ENCODE data around the gene SLC9A9. TPM values are rescaled to one million over a fixed set of nuclear protein-coding genes. Genes with fewer than 3 reads are reported as not detected.

Gene SLC9A9
- total RNA-seq, 1 experiment from 2014 or later = 1.5 TPM

- DNase-seq = no peak
- no TSS peak for BruUV-seq (replicated peaks)
- Mint-ChIP-seq H3K27ac (ENCODE audit: unreplicated experiment) (no peak overlapping the region), H3K9me3 (ENCODE audit: low read depth, unreplicated experiment) (no peaks in the 10 kb centered on the region), H3K36me3 (ENCODE audit: insufficient read depth, unreplicated experiment) (no peaks in the 10 kb centered on the region), H3K4me1 (ENCODE audit: low read depth, unreplicated experiment) (peaks cover 6% of the 10 kb centered on the region), H3K27me3 (ENCODE audit: unreplicated experiment) (no peaks in the 10 kb centered on the region), H3K4me3 (ENCODE audit: low read depth, unreplicated experiment) (no peak overlapping the region)
- intact Hi-C loops (cut with micrococcal nuclease; ENCODE audit: unreplicated experiment) = loop anchor here (5.0 kb wide), 1 partner anchor 55 kb away; no protein-coding TSS in a partner anchor
- TF ChIP-seq, protein P1, sequence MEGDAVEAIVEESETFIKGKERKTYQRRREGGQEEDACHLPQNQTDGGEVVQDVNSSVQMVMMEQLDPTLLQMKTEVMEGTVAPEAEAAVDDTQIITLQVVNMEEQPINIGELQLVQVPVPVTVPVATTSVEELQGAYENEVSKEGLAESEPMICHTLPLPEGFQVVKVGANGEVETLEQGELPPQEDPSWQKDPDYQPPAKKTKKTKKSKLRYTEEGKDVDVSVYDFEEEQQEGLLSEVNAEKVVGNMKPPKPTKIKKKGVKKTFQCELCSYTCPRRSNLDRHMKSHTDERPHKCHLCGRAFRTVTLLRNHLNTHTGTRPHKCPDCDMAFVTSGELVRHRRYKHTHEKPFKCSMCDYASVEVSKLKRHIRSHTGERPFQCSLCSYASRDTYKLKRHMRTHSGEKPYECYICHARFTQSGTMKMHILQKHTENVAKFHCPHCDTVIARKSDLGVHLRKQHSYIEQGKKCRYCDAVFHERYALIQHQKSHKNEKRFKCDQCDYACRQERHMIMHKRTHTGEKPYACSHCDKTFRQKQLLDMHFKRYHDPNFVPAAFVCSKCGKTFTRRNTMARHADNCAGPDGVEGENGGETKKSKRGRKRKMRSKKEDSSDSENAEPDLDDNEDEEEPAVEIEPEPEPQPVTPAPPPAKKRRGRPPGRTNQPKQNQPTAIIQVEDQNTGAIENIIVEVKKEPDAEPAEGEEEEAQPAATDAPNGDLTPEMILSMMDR (IDR thresholded peaks at IDR 0.05; ENCODE audit: unreplicated experiment) = no peak
- CTCF ChIA-PET = no interaction called here
Observed at GRCh38 chr3:143832433-143832832, 15.8 kb downstream of the SLC9A9 start.

GRCh38 chr3:143831994-143832393, 16.3 kb downstream of the SLC9A9 start:
- CTCF ChIA-PET = no interaction called here
- H3K9me3 Mint-ChIP-seq (ENCODE audit: low read depth, unreplicated experiment) = no peaks in the 10 kb centered on the region
- no peaks in the 10 kb centered on the region for H3K36me3 Mint-ChIP-seq (ENCODE audit: insufficient read depth, unreplicated experiment)
- no peak for DNase-seq
- H3K27me3 Mint-ChIP-seq (ENCODE audit: unreplicated experiment) = no peaks in the 10 kb centered on the region
- H3K4me1 Mint-ChIP-seq (ENCODE audit: low read depth, unreplicated experiment) = peaks cover 6% of the 10 kb centered on the region
- TF ChIP-seq, protein P1 (IDR thresholded peaks at IDR 0.05; ENCODE audit: unreplicated experiment) = no peak
- no peak overlapping the region for H3K4me3 Mint-ChIP-seq (ENCODE audit: low read depth, unreplicated experiment)
- H3K27ac Mint-ChIP-seq (ENCODE audit: unreplicated experiment) = no peak overlapping the region
- intact Hi-C loops (cut with micrococcal nuclease; ENCODE audit: unreplicated experiment) = loop anchor here (2.0 to 5.0 kb wide), 2 partner anchors 35 to 55 kb away; no protein-coding TSS in a partner anchor
- BruUV-seq (replicated peaks) = no TSS peak

DNA sequence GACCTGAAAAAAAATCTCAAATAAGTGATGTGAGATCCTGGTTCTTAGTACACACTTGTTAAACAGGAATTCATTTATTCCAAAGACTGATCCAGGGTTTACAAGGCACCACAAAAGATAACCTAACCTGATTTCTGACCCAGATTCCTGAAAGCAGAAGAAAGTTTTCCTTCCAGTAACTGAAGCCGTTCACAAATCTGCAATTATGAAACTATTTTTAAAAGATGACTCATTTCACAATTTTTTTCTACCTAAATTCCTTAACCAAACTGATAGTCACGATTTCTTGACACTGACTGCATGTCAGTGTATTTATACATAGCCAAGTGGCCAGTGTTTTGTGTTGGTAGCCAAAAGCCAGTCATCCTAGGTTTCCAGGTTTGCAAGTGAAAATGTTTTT, 17.1 kb downstream of the SLC9A9 start:
- BruUV-seq (replicated peaks) = no TSS peak
- no peaks in the 10 kb centered on the region for H3K9me3 Mint-ChIP-seq (ENCODE audit: low read depth, unreplicated experiment)
- TF ChIP-seq, protein P1 (IDR thresholded peaks at IDR 0.05; ENCODE audit: unreplicated experiment) = no peak
- DNase-seq = no peak
- CTCF ChIA-PET = interaction anchor here (0.6 kb wide), 1 partner anchor 36 kb away, joined by 3 read pairs; no protein-coding TSS in a partner anchor
- intact Hi-C loops (cut with micrococcal nuclease; ENCODE audit: unreplicated experiment) = loop anchor here (2.0 to 5.0 kb wide), 2 partner anchors 34 to 54 kb away; no protein-coding TSS in a partner anchor
- H3K27me3 Mint-ChIP-seq (ENCODE audit: unreplicated experiment) = no peaks in the 10 kb centered on the region
- no peaks in the 10 kb centered on the region for H3K36me3 Mint-ChIP-seq (ENCODE audit: insufficient read depth, unreplicated experiment)
- H3K27ac Mint-ChIP-seq (ENCODE audit: unreplicated experiment) = no peak overlapping the region
- H3K4me1 Mint-ChIP-seq (ENCODE audit: low read depth, unreplicated experiment) = peaks cover 6% of the 10 kb centered on the region
- H3K4me3 Mint-ChIP-seq (ENCODE audit: low read depth, unreplicated experiment) = no peak overlapping the region

GRCh38 chr3:143830786-143831185, 17.5 kb downstream of the SLC9A9 start:
- H3K4me3 Mint-ChIP-seq (ENCODE audit: low read depth, unreplicated experiment) = no peak overlapping the region
- H3K27me3 Mint-ChIP-seq (ENCODE audit: unreplicated experiment) = no peaks in the 10 kb centered on the region
- no peaks in the 10 kb centered on the region for H3K9me3 Mint-ChIP-seq (ENCODE audit: low read depth, unreplicated experiment)
- peaks cover 6% of the 10 kb centered on the region for H3K4me1 Mint-ChIP-seq (ENCODE audit: low read depth, unreplicated experiment)
- TF ChIP-seq, protein P1 (IDR thresholded peaks at IDR 0.05; ENCODE audit: unreplicated experiment) = no peak
- intact Hi-C loops (cut with micrococcal nuclease; ENCODE audit: unreplicated experiment) = loop anchor here (2.0 to 5.0 kb wide), 2 partner anchors 34 to 53 kb away; no protein-coding TSS in a partner anchor
- no peaks in the 10 kb centered on the region for H3K36me3 Mint-ChIP-seq (ENCODE audit: insufficient read depth, unreplicated experiment)
- no peak overlapping the region for H3K27ac Mint-ChIP-seq (ENCODE audit: unreplicated experiment)
- no peak for DNase-seq
- BruUV-seq (replicated peaks) = no TSS peak
- CTCF ChIA-PET = interaction anchor here (0.6 kb wide), 1 partner anchor 36 kb away, joined by 3 read pairs; no protein-coding TSS in a partner anchor

All from Calu3 (cell line).